ENCODE data around the gene OR56A4. TPM values are rescaled to one million over a fixed set of nuclear protein-coding genes. Genes with fewer than 3 reads are reported as not detected.

The OR56A4 gene
- total RNA-seq, 1 donor from 2014 or later = not detected

GRCh38 chr11:6027501-6027900, 20.8 kb upstream of the OR56A4 start:
- H3K36me3 ChIP-seq (ENCODE audit: control insufficient read depth, insufficient read depth, low read length) = no peaks in the 10 kb centered on the region
- DNase-seq (ENCODE audit: low read depth) (peak; percentile 22), FAIRE-seq (no peak)
- no peaks in the 10 kb centered on the region for H3K27me3 ChIP-seq (ENCODE audit: control insufficient read depth, insufficient read depth, low read length)
- H3K4me3 ChIP-seq (ENCODE audit: low read depth, low read length) = no peak overlapping the region
- TF ChIP-seq CTCF (IDR thresholded peaks at IDR 0.05; ENCODE audit: insufficient read depth, low read length, severe bottlenecking) = no peak

- Histone ChIP-seq H3K27me3 (ENCODE audit: control insufficient read depth, insufficient read depth, low read length) (no peaks in the 10 kb centered on the region), H3K36me3 (ENCODE audit: control insufficient read depth, insufficient read depth, low read length) (no peaks in the 10 kb centered on the region), H3K4me3 (ENCODE audit: low read depth, low read length) (no peak overlapping the region)
- no peak for TF ChIP-seq CTCF (IDR thresholded peaks at IDR 0.05; ENCODE audit: insufficient read depth, low read length, severe bottlenecking)
- DNase-seq (ENCODE audit: low read depth) = no peak
- no peak for FAIRE-seq
Observed at GRCh38 chr11:6025056-6025455, 18.3 kb upstream of the OR56A4 start.

GRCh38 chr11:6022956-6023355, 16.2 kb upstream of the OR56A4 start:
- Histone ChIP-seq H3K36me3 (ENCODE audit: control insufficient read depth, insufficient read depth, low read length) (no peaks in the 10 kb centered on the region), H3K4me3 (ENCODE audit: low read depth, low read length) (no peak overlapping the region), H3K27me3 (ENCODE audit: control insufficient read depth, insufficient read depth, low read length) (no peaks in the 10 kb centered on the region)
- peak; percentile 66 for DNase-seq (ENCODE audit: low read depth)
- no peak for FAIRE-seq
- peak; percentile 52 for TF ChIP-seq CTCF (IDR thresholded peaks at IDR 0.05; ENCODE audit: insufficient read depth, low read length, severe bottlenecking)

GRCh38 chr11:6013042-6013441, 6.3 kb upstream of the OR56A4 start:
- no peak for TF ChIP-seq CTCF (IDR thresholded peaks at IDR 0.05; ENCODE audit: insufficient read depth, low read length, severe bottlenecking)
- no peak for FAIRE-seq

GRCh38 chr11:6012035-6012668, 5.4 kb upstream of the OR56A4 start:
- H3K4me3 ChIP-seq (ENCODE audit: low read depth, low read length) = no peak overlapping the region
- FAIRE-seq (no peak), DNase-seq (ENCODE audit: low read depth) (no peak)
- no peak for TF ChIP-seq CTCF (IDR thresholded peaks at IDR 0.05; ENCODE audit: insufficient read depth, low read length, severe bottlenecking)
- H3K36me3 ChIP-seq (ENCODE audit: control insufficient read depth, insufficient read depth, low read length) = no peaks in the 10 kb centered on the region
- H3K27me3 ChIP-seq (ENCODE audit: control insufficient read depth, insufficient read depth, low read length) = no peaks in the 10 kb centered on the region

More at GRCh38 chr11:6013042-6013441, 6.3 kb upstream of the OR56A4 start:
- Histone ChIP-seq H3K4me3 (ENCODE audit: low read depth, low read length) (no peak overlapping the region), H3K36me3 (ENCODE audit: control insufficient read depth, insufficient read depth, low read length) (no peaks in the 10 kb centered on the region), H3K27me3 (ENCODE audit: control insufficient read depth, insufficient read depth, low read length) (no peaks in the 10 kb centered on the region)
- DNase-seq (ENCODE audit: low read depth) = no peak

- no peaks in the 10 kb centered on the region for H3K36me3 ChIP-seq (ENCODE audit: control insufficient read depth, insufficient read depth, low read length)
- FAIRE-seq = no peak
- no peak for TF ChIP-seq CTCF (IDR thresholded peaks at IDR 0.05; ENCODE audit: insufficient read depth, low read length, severe bottlenecking)
- no peak overlapping the region for H3K4me3 ChIP-seq (ENCODE audit: low read depth, low read length)
- peak; percentile 8 for DNase-seq (ENCODE audit: low read depth)
- H3K27me3 ChIP-seq (ENCODE audit: control insufficient read depth, insufficient read depth, low read length) = no peaks in the 10 kb centered on the region
Observed at GRCh38 chr11:6006395-6006794, 351 bp downstream of the OR56A4 start.
